ENCODE measurements around the gene CNTN4.
A peak's percentile ranks its signal among the peaks of the same experiment; 100 is the strongest.

Gene CNTN4

DNA sequence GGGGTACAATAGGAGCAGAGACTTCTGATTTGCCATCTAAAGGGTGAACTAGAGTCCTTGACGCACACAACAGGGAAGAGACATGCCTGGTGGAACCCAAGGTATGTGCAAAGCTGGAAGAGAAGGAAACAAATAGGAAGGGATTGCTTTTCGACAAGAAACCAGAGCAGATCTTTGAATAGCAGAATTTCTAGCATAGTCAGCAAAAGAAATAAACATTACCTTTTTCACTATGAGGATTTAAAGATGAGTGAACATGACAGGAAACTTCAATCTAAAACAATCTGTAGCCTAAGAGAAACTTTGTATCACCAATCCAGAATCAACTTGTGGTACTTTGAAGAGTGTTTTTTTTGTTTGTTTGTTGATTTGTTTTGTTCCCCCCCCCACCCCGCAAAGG, 1006.6 kb downstream of the CNTN4 start:
- no peak for TF ChIP-seq Cebpa-rat (IDR thresholded peaks at IDR 0.05)
- H3K4me2 ChIP-seq: peak overlapping the region in 7 of 11 experiments; percentile 10 to 50 (median 42); a peak in 12 of 22 replicates
- no peak overlapping the region for H3K9ac ChIP-seq
- no peaks in the 10 kb centered on the region for H4K20me1 ChIP-seq
- no peak overlapping the region for H3K4me3 ChIP-seq
- no peaks in the 10 kb centered on the region for H3K36me3 ChIP-seq
- H3K4me1 ChIP-seq: peaks cover 0 to 11% (median 8%) of the 10 kb centered on the region in 10 experiments; a peak in 12 of 20 replicates
- 0 out of 22 replicates have a peak overlapping the region, but pooled peaks of 1 of the 11 experiments have one; percentile 27 for H3K27ac ChIP-seq
- no peaks in the 10 kb centered on the region for H3K9me3 ChIP-seq (replicated peaks in 1 of 11)
- H3K27me3 ChIP-seq: no peaks in the 10 kb centered on the region

- H3K36me3 ChIP-seq: no peaks in the 10 kb centered on the region
- H3K4me2 ChIP-seq: peak overlapping the region in 8 of 11 experiments; percentile 2 to 50 (median 42); a peak in 12 of 22 replicates
- peaks cover 0 to 11% (median 8%) of the 10 kb centered on the region in 10 experiments; a peak in 12 of 20 replicates for H3K4me1 ChIP-seq
- H3K27ac ChIP-seq: 0 out of 22 replicates have a peak overlapping the region, but pooled peaks of 1 of the 11 experiments have one; percentile 27
- H4K20me1 ChIP-seq: no peaks in the 10 kb centered on the region
- TF ChIP-seq Cebpa-rat (IDR thresholded peaks at IDR 0.05): no peak
- H3K27me3 ChIP-seq: no peaks in the 10 kb centered on the region
- H3K9me3 ChIP-seq (replicated peaks in 1 of 11): no peaks in the 10 kb centered on the region
- H3K9ac ChIP-seq: no peak overlapping the region
- H3K4me3 ChIP-seq: no peak overlapping the region
These were observed 1007.1 kb downstream of the CNTN4 start for GRCh38 chr3:3105815-3106214.

DNA sequence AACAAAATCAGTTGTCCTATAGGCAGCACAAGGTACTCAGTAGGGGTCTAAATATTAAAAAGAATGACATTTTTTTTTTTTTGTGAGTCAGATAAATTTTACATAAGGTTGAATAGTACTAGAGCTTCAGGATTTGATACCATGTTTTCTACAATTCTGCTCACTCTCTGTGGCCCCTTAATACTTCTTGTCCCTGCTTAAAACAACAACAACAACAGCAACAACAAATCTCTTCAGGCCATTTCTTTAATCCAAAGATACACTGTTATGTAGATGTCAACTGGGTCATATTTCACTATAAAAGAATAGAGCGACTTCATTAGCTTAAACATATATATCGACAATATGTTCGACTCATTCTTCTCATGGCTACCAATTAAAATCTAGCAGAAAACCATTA, 1008.5 kb downstream of the CNTN4 start:
- Histone ChIP-seq H4K20me1 (no peaks in the 10 kb centered on the region), H3K36me3 (no peaks in the 10 kb centered on the region), H3K4me2 (no peak overlapping the region), H3K4me1 (peaks cover 0 to 11% (median 8%) of the 10 kb centered on the region in 10 experiments; a peak in 12 of 20 replicates), H3K9me3 (replicated peaks in 1 of 11) (no peaks in the 10 kb centered on the region), H3K9ac (no peak overlapping the region), H3K27ac (no peak overlapping the region), H3K27me3 (no peaks in the 10 kb centered on the region), H3K4me3 (no peak overlapping the region)
- no peak for TF ChIP-seq Cebpa-rat (IDR thresholded peaks at IDR 0.05)
